OCI-LY7 (cell line): Measurements from ENCODE around the gene ADORA2A. TPM values are rescaled to one million over a fixed set of nuclear protein-coding genes. Genes with fewer than 3 reads are reported as not detected.

ENCODE experiments used
- Bru-seq: library from RNA; stranded (reverse); fragments of 400-500 nt; gene quantifications from one replicate; lab custom pipeline; 2021; lab: Mats Ljungman, UMichigan
- BruChase-seq, 2 experiments: library from RNA; stranded (reverse); fragments of 400-500 nt; gene quantifications; one replicate each; lab custom pipeline; 2021; lab: Mats Ljungman, UMichigan
- BruUV-seq: library from RNA; stranded (reverse); fragments of 400-500 nt; replicated peaks from 2 replicates; lab custom pipeline; 2021; lab: Mats Ljungman, UMichigan
- CTCF ChIA-PET: fragments of 300-600 bp; sonication (Branson Sonifier 250); formaldehyde crosslinking; loops from one replicate; lab custom pipeline; 2022; ENCODE audit warnings: antibody characterized with exemption; ENCODE audit not compliant: unreplicated experiment; lab: Charles Lee
- POLR2A ChIA-PET: fragments of 300-600 bp; sonication (Branson Sonifier 250); formaldehyde crosslinking; loops from one replicate; lab custom pipeline; 2022; ENCODE audit warnings: antibody characterized with exemption; lab: Charles Lee
- DNase-seq: peaks from one replicate; pipeline ENCODE4 v3.0.0-alpha.2; 2015; ENCODE audit warnings: low spot score
- H2AFZ ChIP-seq: fragments of 200-600 bp; sonication (generic), shearing (Covaris generic); 2 replicates; pipeline ENCODE4 v1.6.1; 2014; ENCODE audit warnings: mild to moderate bottlenecking, antibody characterized with exemption, low read length, moderate library complexity
- H3K27ac ChIP-seq: fragments of 200-600 bp; sonication (generic); 2 replicates; pipeline ENCODE4 v1.5.1; 2014; ENCODE audit warnings: mixed run types, low read depth, mild to moderate bottlenecking, moderate library complexity, low read length, inconsistent platforms; ENCODE audit not compliant: poor library complexity, severe bottlenecking
- H3K36me3 ChIP-seq: fragments of 200-600 bp; sonication (generic); 2 replicates; pipeline ENCODE4 v1.6.1; 2014; ENCODE audit warnings: mild to moderate bottlenecking, antibody characterized with exemption, low read length, moderate library complexity, mixed read lengths; ENCODE audit not compliant: insufficient read depth
- H3K4me1 ChIP-seq: fragments of 200-600 bp; sonication (generic); 2 replicates; pipeline ENCODE4 v1.5.1; 2014; ENCODE audit warnings: mild to moderate bottlenecking, low read length; ENCODE audit not compliant: insufficient read depth, poor library complexity, severe bottlenecking
- H3K4me2 ChIP-seq: fragments of 200-600 bp; sonication (generic); 2 replicates; pipeline ENCODE4 v1.6.1; 2014; ENCODE audit warnings: mild to moderate bottlenecking, low read length
- H3K4me3 ChIP-seq: fragments of 200-600 bp; sonication (generic); 2 replicates; pipeline ENCODE4 v1.5.1; 2014; ENCODE audit warnings: mild to moderate bottlenecking, low read depth, low read length; ENCODE audit not compliant: poor library complexity, severe bottlenecking
- H3K79me2 ChIP-seq: fragments of 200-600 bp; sonication (generic); 2 replicates; pipeline ENCODE4 v1.6.1; 2016; ENCODE audit warnings: low read depth, mild to moderate bottlenecking, low read length, moderate library complexity, mixed read lengths; ENCODE audit not compliant: insufficient read depth
- H3K9me2 ChIP-seq: fragments of 200-600 bp; sonication (generic); 2 replicates; pipeline ENCODE4 v1.6.1; 2016; ENCODE audit warnings: mild to moderate bottlenecking, low read length, mixed read lengths; ENCODE audit not compliant: insufficient read depth
- H3K9me3 ChIP-seq: fragments of 200-600 bp; sonication (generic); 2 replicates; pipeline ENCODE4 v1.6.1; 2014; ENCODE audit warnings: mild to moderate bottlenecking, mixed run types, low read length, mixed read lengths
- H4K20me1 ChIP-seq: fragments of 200-600 bp; sonication (generic); 2 replicates; pipeline ENCODE4 v1.6.1; 2014; ENCODE audit warnings: mild to moderate bottlenecking, antibody characterized with exemption, low read length, moderate library complexity, mixed read lengths; ENCODE audit not compliant: insufficient read depth
- CTCF ChIP-seq: fragments of 200-600 bp; sonication (generic); conservative IDR thresholded peaks from 2 replicates; pipeline ENCODE4 v1.5.1; 2014; ENCODE audit warnings: mild to moderate bottlenecking, antibody characterized with exemption, low read length, moderate library complexity, mixed read lengths
- intact Hi-C: fragments of 100-400 bp; cut with micrococcal nuclease; formaldehyde crosslinking; loops from one replicate; pipeline ENCODE4 v1.10.0; 2022; ENCODE audit not compliant: unreplicated experiment
- long read RNA-seq: library from polyadenylated mRNA; stranded (forward); transcript quantifications from one replicate; pipeline ENCODE4 v2.0.0, GENCODE V29; 2022
- total RNA-seq, 2 experiments: library from RNA; depleted of rRNA in 1 of 2; stranded (reverse); fragments of >200 nt in 1 of 2; shearing (Covaris generic) in 1 of 2; gene quantifications; 2 replicates each; pipeline ENCODE4 v1.2.3, GENCODE V29; 2014 to 2022

ADORA2A gene
- total RNA-seq (2014; rRNA removed; shearing (Covaris generic)) = 31.2 and 35.7 TPM in 2 replicates
- 29.5 and 35.0 TPM in 2 replicates for total RNA-seq (2022)
- Bru-seq, nascent RNA = percentile 60 among the genes with signal in this experiment
- percentile 68 among the genes with signal in this experiment for BruChase-seq, experiment 1, labeled RNA remaining after a 6-hour chase
- percentile 72 among the genes with signal in this experiment for BruChase-seq, experiment 2, labeled RNA remaining after a 2-hour chase
- long read RNA-seq, transcript ADORA2A-201 (3 exons, 2,569 nt) = major isoform, 30 of 72 reads
- long read RNA-seq, partial matches to known transcripts = 5 of 72 reads
- long read RNA-seq, other reads (novel, unspliced or antisense) = 28 of 72 reads

GRCh38 chr22:24427500-24428164 is at the start of gene ADORA2A:
TSS of gene ADORA2A (plus strand) at chr22:24427599. CDS start at chr22:24433405, 5,806 bp downstream.
- H4K20me1 ChIP-seq = no peaks in the 10 kb centered on the region
- H3K9me2 ChIP-seq = no peaks in the 10 kb centered on the region
- no peaks in the 10 kb centered on the region; the same call in 1 of the 2 replicates for H3K36me3 ChIP-seq
- H3K4me2 ChIP-seq = peak within 1 kb of the TSS; percentile 97
- H3K4me3 ChIP-seq = peak within 1 kb of the TSS; percentile 71
- POLR2A ChIA-PET = interaction anchor here (0.7 to 3.5 kb wide), 5 partner anchors 8 to 85 kb away, joined by 3 to 12 read pairs (median 3); no protein-coding TSS in a partner anchor
- intact Hi-C loops = loop anchor here (1.0 to 5.0 kb wide), 2 partner anchors 11 to 625 kb away; no protein-coding TSS in a partner anchor
- H3K9me3 ChIP-seq = no peaks in the 10 kb centered on the region
- H2AFZ ChIP-seq = 0 out of 2 replicates have a peak within 1 kb of the TSS, but pooled peaks have one; percentile 2
- CTCF ChIA-PET = interaction anchor here (0.6 to 0.8 kb wide), 2 partner anchors 8 to 11 kb away, joined by 3 read pairs; no protein-coding TSS in a partner anchor
- no peak for TF ChIP-seq CTCF
- peaks cover 81% of the 10 kb centered on the region for H3K4me1 ChIP-seq
- H3K79me2 ChIP-seq = peaks cover 54% of the 10 kb centered on the region
- peak within 1 kb of the TSS; percentile 99 for H3K27ac ChIP-seq
- BruUV-seq = no TSS peak
- peak; percentile 97 for DNase-seq

- BruUV-seq = no TSS peak
- ChIA-PET POLR2A (no interaction called here), CTCF (no interaction called here)
- Histone ChIP-seq H3K4me3 (no peak overlapping the region), H4K20me1 (no peaks in the 10 kb centered on the region), H3K27ac (no peak overlapping the region), H3K4me2 (no peak overlapping the region), H3K79me2 (no peaks in the 10 kb centered on the region), H3K36me3 (peaks cover 78% of the 10 kb centered on the region), H3K9me2 (no peaks in the 10 kb centered on the region), H3K4me1 (no peaks in the 10 kb centered on the region), H3K9me3 (peaks cover 8% of the 10 kb centered on the region; the same call in 1 of the 2 replicates), H2AFZ (no peak overlapping the region)
- intact Hi-C loops = no loop called here
- DNase-seq = no peak
- no peak for TF ChIP-seq CTCF
Measured at GRCh38 chr22:24379536-24379935, 47.9 kb upstream of the ADORA2A start.
